Lower leg skin (tissue), 3 donors: ENCODE measurements around the gene MEIKIN.

Experiments used
- CTCF ChIP-seq, 3 donors: fragments of 450-650 bp; IDR thresholded peaks; one replicate each; pipeline ENCODE4 v1.5.1; 2016; ENCODE audit warnings: antibody characterized with exemption in 3 of 3, mild to moderate bottlenecking in 3 of 3, moderate library complexity in 2 of 3
- POLR2A ChIP-seq, 2 donors: fragments of 450-650 bp; IDR thresholded peaks; one replicate each; pipeline ENCODE4 v1.6.1; 2016 to 2017; ENCODE audit warnings: antibody characterized with exemption in 2 of 2, mild to moderate bottlenecking in 1 of 2, moderate library complexity in 1 of 2

- no peak for TF ChIP-seq CTCF (IDR thresholded peaks at IDR 0.05)
- TF ChIP-seq POLR2A (IDR thresholded peaks at IDR 0.05): no peak
Observed at GRCh38 chr5:131810510-131811249, 134.8 kb downstream of the MEIKIN start.
